Measurements from ENCODE around the gene DENND2D. TPM values are rescaled to one million over a fixed set of nuclear protein-coding genes. Genes with fewer than 3 reads are reported as not detected.

The DENND2D gene
- polyA plus RNA-seq, 12 donors, result 0.67 to 15.1 (median 1.5) TPM; not detected in 1

DNA sequence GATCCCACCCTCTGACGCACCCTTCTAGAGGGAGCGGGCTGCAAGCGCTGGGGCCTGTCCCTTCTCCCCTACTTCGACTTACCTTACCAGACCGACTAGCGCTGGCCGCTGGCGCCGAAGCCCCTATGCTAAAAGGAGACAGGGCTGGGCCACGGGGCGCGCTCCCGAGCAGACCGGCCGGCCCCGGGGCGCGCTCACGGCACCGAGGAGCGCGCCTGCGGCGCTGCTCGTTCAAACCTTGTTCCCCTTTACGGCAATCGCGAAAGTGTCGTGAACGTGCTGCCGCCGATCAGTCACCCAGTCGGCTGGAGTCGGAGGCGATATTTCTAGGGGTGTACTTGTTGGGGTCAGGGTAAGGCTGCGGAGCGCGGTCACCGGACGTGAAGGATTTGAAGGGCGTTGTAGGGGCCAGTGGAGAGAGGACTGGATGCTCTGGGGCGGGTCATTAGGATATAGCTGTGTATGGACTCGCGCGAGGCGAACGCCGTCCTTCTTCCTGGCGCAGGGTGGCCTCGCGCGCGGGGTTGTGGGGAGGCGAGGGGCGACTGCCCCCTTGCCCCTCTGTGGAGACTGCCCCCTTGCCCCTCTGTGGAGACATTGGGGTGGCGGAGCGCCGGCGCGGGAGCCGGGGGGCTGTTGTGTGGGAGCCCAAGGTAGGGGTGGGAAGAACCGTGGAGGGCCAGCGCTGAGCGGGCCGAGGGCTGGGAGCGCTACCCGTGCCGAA, 60.3 kb downstream of the DENND2D start, which contains the start of the genes CEPT1 and DRAM2:
TSS of gene CEPT1 (plus strand) at position 268 of the 724 bp plus-strand sequence. CDS start 7,492 bp downstream, outside the sequence.
TSS of gene DRAM2 (minus strand) at position 138 of the 724 bp plus-strand sequence. CDS start 8,539 bp downstream, outside the sequence.
- peak; percentile 96 for DNase-seq

GRCh38 chr1:111139324-111139955, 61.0 kb downstream of the DENND2D start:
- DNase-seq, result peak; percentile 65

Other genes with a start within 250 kb of the DENND2D start
- gene LRIF1, start 236.7 kb downstream of the DENND2D start, polyA plus RNA-seq (ENCODE audit: insufficient read length in 12 of 12), result 10 to 100 TPM in 4 of 12 donors, 1 to 10 TPM in 7, not detected in 1; 8.0 to 13.5 (median 9.9) TPM
- gene DRAM2, start 60.6 kb downstream of the DENND2D start, polyA plus RNA-seq (ENCODE audit: insufficient read length in 12 of 12), result 10 to 100 TPM in 11 of 12 donors, not detected in 1; 31.7 to 74.6 (median 43.3) TPM
- gene CEPT1, start 60.4 kb downstream of the DENND2D start, polyA plus RNA-seq (ENCODE audit: insufficient read length in 12 of 12), result 10 to 100 TPM in 11 of 12 donors, not detected in 1; 19.4 to 37.2 (median 28.6) TPM
- gene CHI3L2, start 27.1 kb upstream of the DENND2D start, polyA plus RNA-seq (ENCODE audit: insufficient read length in 12 of 12), result 1 to 10 TPM in 1 of 12 donors, under 1 TPM in 3, not detected in 8; 0.22 to 4.3 (median 0.83) TPM
- not detected for gene CHIA, start 90.2 kb upstream of the DENND2D start, polyA plus RNA-seq (ENCODE audit: insufficient read length in 12 of 12)
- 1 to 10 TPM in 9 of 12 donors, under 1 TPM in 1, not detected in 2; 0.80 to 2.8 (median 1.7) TPM for gene OVGP1, start 227.1 kb upstream of the DENND2D start, polyA plus RNA-seq (ENCODE audit: insufficient read length in 12 of 12)
- gene WDR77, start 248.6 kb upstream of the DENND2D start, polyA plus RNA-seq (ENCODE audit: insufficient read length in 12 of 12), result 10 to 100 TPM in 11 of 12 donors, not detected in 1; 31.2 to 45.2 (median 37.6) TPM
- 100 to 1,000 TPM in 11 of 12 donors, not detected in 1; 148 to 324 (median 295) TPM for gene ATP5PB, start 248.8 kb upstream of the DENND2D start, polyA plus RNA-seq (ENCODE audit: insufficient read length in 12 of 12)